ENCODE data around the gene GMDS.

GMDS gene

DNA sequence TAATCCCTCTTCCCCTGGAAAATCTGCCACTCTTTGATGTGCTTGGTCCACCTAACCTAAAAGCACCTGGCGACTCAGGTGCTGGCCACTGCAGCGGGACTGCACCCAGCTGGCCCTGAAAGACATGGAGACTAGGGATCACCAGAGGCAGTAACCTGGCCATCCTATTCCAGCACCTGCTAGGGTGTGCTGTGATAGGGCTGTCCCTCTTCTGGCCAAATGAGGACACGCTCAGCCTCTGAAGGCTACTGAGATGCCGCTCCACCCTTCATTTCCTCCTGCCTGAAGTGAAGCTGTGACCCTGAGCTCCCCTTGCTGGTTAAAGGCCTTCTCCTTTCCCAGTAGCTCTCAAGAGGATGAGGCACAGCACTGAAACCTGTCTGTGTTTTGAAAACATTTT, 611.3 kb downstream of the GMDS start:
- H3K27me3 ChIP-seq (ENCODE audit: insufficient read depth, low read length, poor library complexity, severe bottlenecking), result no peaks in the 10 kb centered on the region

GRCh38 chr6:1633366-1634021, 611.9 kb downstream of the GMDS start:
- no peaks in the 10 kb centered on the region for H3K27me3 ChIP-seq (ENCODE audit: insufficient read depth, low read length, poor library complexity, severe bottlenecking)
- no peak overlapping the region for H3K4me2 ChIP-seq (ENCODE audit: low read depth, low read length, poor library complexity, severe bottlenecking)
- no peaks in the 10 kb centered on the region for H4K20me1 ChIP-seq (ENCODE audit: insufficient read depth, low read length, poor library complexity, severe bottlenecking)
- H3K9ac ChIP-seq (ENCODE audit: low read depth, low read length, poor library complexity, severe bottlenecking), result no peak overlapping the region
- no peaks in the 10 kb centered on the region for H3K9me2 ChIP-seq (replicated peaks; ENCODE audit: low read depth, low read length)
- no peaks in the 10 kb centered on the region for H3F3A ChIP-seq (ENCODE audit: low read depth)
- H2AFZ ChIP-seq (ENCODE audit: low read length), result no peak overlapping the region
- no peaks in the 10 kb centered on the region for H3K36me3 ChIP-seq (ENCODE audit: insufficient read depth, low read length)
- no peak overlapping the region for H3K4me3 ChIP-seq (ENCODE audit: low read length, poor library complexity, severe bottlenecking)
- no peaks in the 10 kb centered on the region for H3K79me2 ChIP-seq (ENCODE audit: insufficient read depth, low read length)
- H3K4me1 ChIP-seq (ENCODE audit: insufficient read depth, low read length, poor library complexity, severe bottlenecking), result no peaks in the 10 kb centered on the region
- TF ChIP-seq EZH2phosphoT487 (IDR thresholded peaks at IDR 0.05; ENCODE audit: borderline replicate concordance) (no peak), CTCF (conservative IDR thresholded peaks at IDR 0.05; ENCODE audit: low read length) (no peak)
- no peaks in the 10 kb centered on the region for H3K9me3 ChIP-seq (ENCODE audit: insufficient read depth, low read depth, low read length)

More for the DNA sequence above, 611.3 kb downstream of the GMDS start:
- no peaks in the 10 kb centered on the region for H3K79me2 ChIP-seq (ENCODE audit: insufficient read depth, low read length)
- no peaks in the 10 kb centered on the region for H4K20me1 ChIP-seq (ENCODE audit: insufficient read depth, low read length, poor library complexity, severe bottlenecking)
- H3K4me3 ChIP-seq (ENCODE audit: low read length, poor library complexity, severe bottlenecking), result no peak overlapping the region
- no peak overlapping the region for H3K4me2 ChIP-seq (ENCODE audit: low read depth, low read length, poor library complexity, severe bottlenecking)
- H3F3A ChIP-seq (ENCODE audit: low read depth), result no peaks in the 10 kb centered on the region
- H3K9ac ChIP-seq (ENCODE audit: low read depth, low read length, poor library complexity, severe bottlenecking), result no peak overlapping the region
- no peaks in the 10 kb centered on the region for H3K36me3 ChIP-seq (ENCODE audit: insufficient read depth, low read length)
- H3K9me3 ChIP-seq (ENCODE audit: insufficient read depth, low read depth, low read length), result no peaks in the 10 kb centered on the region
- no peaks in the 10 kb centered on the region for H3K4me1 ChIP-seq (ENCODE audit: insufficient read depth, low read length, poor library complexity, severe bottlenecking)
- TF ChIP-seq EZH2phosphoT487 (IDR thresholded peaks at IDR 0.05; ENCODE audit: borderline replicate concordance) (no peak), CTCF (conservative IDR thresholded peaks at IDR 0.05; ENCODE audit: low read length) (no peak; the same call in 1 of the 2 replicates)
- no peak overlapping the region for H2AFZ ChIP-seq (ENCODE audit: low read length)
- H3K9me2 ChIP-seq (replicated peaks; ENCODE audit: low read depth, low read length), result no peaks in the 10 kb centered on the region

- no peaks in the 10 kb centered on the region for H3K27me3 ChIP-seq (ENCODE audit: insufficient read depth, low read length, poor library complexity, severe bottlenecking)
- no peak overlapping the region for H3K4me2 ChIP-seq (ENCODE audit: low read depth, low read length, poor library complexity, severe bottlenecking)
- no peak for TF ChIP-seq CTCF (conservative IDR thresholded peaks at IDR 0.05; ENCODE audit: low read length)
- TF ChIP-seq EZH2phosphoT487 (IDR thresholded peaks at IDR 0.05; ENCODE audit: borderline replicate concordance), result no peak
- H3K36me3 ChIP-seq (ENCODE audit: insufficient read depth, low read length), result no peaks in the 10 kb centered on the region
- H3K9ac ChIP-seq (ENCODE audit: low read depth, low read length, poor library complexity, severe bottlenecking), result no peak overlapping the region
- H3K4me1 ChIP-seq (ENCODE audit: insufficient read depth, low read length, poor library complexity, severe bottlenecking), result no peaks in the 10 kb centered on the region
- H3K9me3 ChIP-seq (ENCODE audit: insufficient read depth, low read depth, low read length), result no peaks in the 10 kb centered on the region
- H2AFZ ChIP-seq (ENCODE audit: low read length), result no peak overlapping the region
- H3K4me3 ChIP-seq (ENCODE audit: low read length, poor library complexity, severe bottlenecking), result no peak overlapping the region
- no peaks in the 10 kb centered on the region for H3F3A ChIP-seq (ENCODE audit: low read depth)
- no peaks in the 10 kb centered on the region for H3K9me2 ChIP-seq (replicated peaks; ENCODE audit: low read depth, low read length)
- H4K20me1 ChIP-seq (ENCODE audit: insufficient read depth, low read length, poor library complexity, severe bottlenecking), result no peaks in the 10 kb centered on the region
- H3K79me2 ChIP-seq (ENCODE audit: insufficient read depth, low read length), result no peaks in the 10 kb centered on the region
These were observed 614.2 kb downstream of the GMDS start for GRCh38 chr6:1631251-1631650.

Measured in Loucy (cell line).